Right lobe of liver (tissue), 6 donors: ENCODE data around the gene CA11. TPM values are rescaled to one million over a fixed set of nuclear protein-coding genes. Genes with fewer than 3 reads are reported as not detected.

ENCODE experiments used
- ATAC-seq, 4 donors: fragments of 200-7000 bp; cut with Tn5 transposase; one replicate each; pipeline ENCODE4 v1.9.1; 2020; ENCODE audit warnings: mild to moderate bottlenecking in 4 of 4, moderate library complexity in 4 of 4
- DNase-seq, 3 donors: peaks; one replicate each; pipeline ENCODE4 v3.0.0-alpha.2; 2020
- H3K27ac ChIP-seq, 3 donors: fragments of 200-600 bp; one replicate each; pipeline ENCODE4 v1.8.0; 2022
- H3K27me3 ChIP-seq, 2 donors: fragments of 200-600 bp; one replicate each; pipeline ENCODE4 v1.8.0; 2022
- H3K36me3 ChIP-seq, 4 donors: fragments of 200-600 bp; sonication (generic) in 1 of 4; one replicate each; pipeline versions ENCODE4 v1.5.1 to v1.8.0; 2017 to 2022; ENCODE audit warnings: control low read depth in 1 of 4
- H3K4me1 ChIP-seq, 4 donors: fragments of 200-600 bp; sonication (generic) in 1 of 4; one replicate each; pipeline versions ENCODE4 v1.5.1 to v1.8.0; 2017 to 2022; ENCODE audit warnings: control low read depth in 1 of 4
- H3K4me3 ChIP-seq, 3 donors: fragments of 200-600 bp; one replicate each; pipeline ENCODE4 v1.8.0; 2022
- H3K9me3 ChIP-seq, 4 donors: fragments of 200-600 bp; sonication (generic) in 1 of 4; one replicate each; pipeline versions ENCODE4 v1.5.1 to v1.8.0; 2017 to 2022; ENCODE audit warnings: control low read depth in 1 of 4
- CTCF ChIP-seq, 4 donors: fragments of 200-600 bp in 3 of 4; fragments of 450-650 bp in 1 of 4; IDR thresholded peaks; one replicate each; pipeline versions ENCODE4 v1.5.1 to v1.8.0; 2016 to 2022; ENCODE audit warnings: antibody characterized with exemption in 4 of 4, mild to moderate bottlenecking in 2 of 4
- POLR2A ChIP-seq: fragments of 450-650 bp; IDR thresholded peaks from one replicate; pipeline ENCODE4 v1.6.1; 2017; ENCODE audit warnings: antibody characterized with exemption, mild to moderate bottlenecking
- WGBS: methylation state at CpG from one replicate; pipeline ENCODE4 v1.1.6; 2018; ENCODE audit warnings: low coverage, low lambda C conversion rate; ENCODE audit not compliant: insufficient coverage; ENCODE audit errors: missing lambda C conversion rate; 5-methylcytosine and 5-hydroxymethylcytosine counted together
- intact Hi-C, 2 donors: fragments of 100-400 bp; cut with DNase I; formaldehyde crosslinking; loops; one replicate each; pipeline versions ENCODE4 v1.11.2 to v1.14.1; 2022
- total RNA-seq, 6 experiments: library from RNA; depleted of rRNA in 2 of 6; stranded (reverse); fragments of >200 nt in 2 of 6; fragmentation: NEBNext Ultra II Directional in 3 of 6; extraction: Animal tissue kit (Norgen Biotek cat#: 25700) in 3 of 6; gene quantifications; one replicate each; pipeline versions ENCODE4 v1.1.0 to v1.2.4, GENCODE V29; 2016 to 2023
- donor health status: DM: no; HTN: yes; CAD: no.
- donor health status: DM: no; HTN: no; CAD: no.
- donor health status: DM: no; HTN: no; CAD: no.
- donor health status: DM: no; HTN: yes; CAD: no.
- donor health status: DM: no; HTN: yes; CAD: no.

The CA11 gene
- total RNA-seq, 6 experiments from 2014 or later = 0.25 to 2.0 (median 0.54) TPM

- ATAC-seq = no peak
- H3K9me3 ChIP-seq = no peaks in the 10 kb centered on the region
- peaks cover 0 to 28% (median 16%) of the 10 kb centered on the region in 4 donors for H3K36me3 ChIP-seq
- 73% methylated on average over 18 of the region's 31 CpGs for WGBS
- H3K4me3 ChIP-seq = no peak within 1 kb of the TSS
- TF ChIP-seq POLR2A = no peak
- TF ChIP-seq CTCF (IDR thresholded peaks at IDR 0.05) = no peak
- H3K27ac ChIP-seq = no peak within 1 kb of the TSS
- DNase-seq = no peak
- intact Hi-C loops = no loop called here
- H3K27me3 ChIP-seq = no peaks in the 10 kb centered on the region
- peaks cover 0 to 21% (median 8%) of the 10 kb centered on the region in 4 donors for H3K4me1 ChIP-seq
These were observed 31.4 kb downstream of the CA11 start, which contains the start of gene FAM83E for GRCh38 chr19:48614436-48615230. Gene FAM83E, minus strand, starts transcription at chr19:48615076. Its CDS starts 1,704 bp downstream, at chr19:48613372.

GRCh38 chr19:48613852-48614435 is 32.0 kb downstream of the CA11 start:
- 67% methylated on average over 9 of the region's 13 CpGs for WGBS
- H3K9me3 ChIP-seq = no peaks in the 10 kb centered on the region
- intact Hi-C loops = no loop called here
- no peak overlapping the region for H3K27ac ChIP-seq
- ATAC-seq = no peak
- peaks cover 0 to 28% (median 16%) of the 10 kb centered on the region in 4 donors for H3K36me3 ChIP-seq
- H3K4me1 ChIP-seq = peaks cover 0 to 21% (median 8%) of the 10 kb centered on the region in 4 donors
- no peak for DNase-seq
- no peaks in the 10 kb centered on the region for H3K27me3 ChIP-seq
- no peak overlapping the region for H3K4me3 ChIP-seq
- TF ChIP-seq POLR2A = no peak
- no peak for TF ChIP-seq CTCF (IDR thresholded peaks at IDR 0.05)

GRCh38 chr19:48613024-48613851 is 32.7 kb downstream of the CA11 start:
- H3K4me1 ChIP-seq = peaks cover 0 to 20% (median 7%) of the 10 kb centered on the region in 4 donors
- H3K9me3 ChIP-seq = no peaks in the 10 kb centered on the region
- TF ChIP-seq CTCF (IDR thresholded peaks at IDR 0.05) (no peak), POLR2A (no peak)
- H3K27ac ChIP-seq = no peak overlapping the region
- H3K4me3 ChIP-seq = no peak overlapping the region
- 57% methylated on average over 5 of the region's 39 CpGs for WGBS
- no peaks in the 10 kb centered on the region for H3K27me3 ChIP-seq
- intact Hi-C loops = no loop called here
- peaks cover 0 to 28% (median 16%) of the 10 kb centered on the region in 4 donors for H3K36me3 ChIP-seq
- ATAC-seq (peak; percentile 53 to 82 (median 64)), DNase-seq (peak in 1 of 3 donors; percentile 68)

- DNase-seq = no peak
- WGBS = 100% methylated on average over 2 of the region's 14 CpGs
- H3K27me3 ChIP-seq = no peaks in the 10 kb centered on the region
- peaks cover 0 to 6% (median under 1%) of the 10 kb centered on the region in 4 donors for H3K4me1 ChIP-seq
- H3K27ac ChIP-seq = no peak overlapping the region
- ATAC-seq = no peak
- no peak overlapping the region for H3K4me3 ChIP-seq
- intact Hi-C loops = no loop called here
- H3K36me3 ChIP-seq = peaks cover 0 to 20% (median 14%) of the 10 kb centered on the region in 4 donors
- no peak for TF ChIP-seq CTCF (IDR thresholded peaks at IDR 0.05)
- TF ChIP-seq POLR2A = no peak
- no peaks in the 10 kb centered on the region for H3K9me3 ChIP-seq
These were observed 34.1 kb downstream of the CA11 start for GRCh38 chr19:48611872-48612271.
